ENCODE measurements around the gene LOXL3. TPM values are rescaled to one million over a fixed set of nuclear protein-coding genes. Genes with fewer than 3 reads are reported as not detected.
A peak's percentile ranks its signal among the peaks of the same experiment; 100 is the strongest.

LOXL3 gene
- total RNA-seq, 1 experiment from 2014 or later = 0.88 TPM

DNA sequence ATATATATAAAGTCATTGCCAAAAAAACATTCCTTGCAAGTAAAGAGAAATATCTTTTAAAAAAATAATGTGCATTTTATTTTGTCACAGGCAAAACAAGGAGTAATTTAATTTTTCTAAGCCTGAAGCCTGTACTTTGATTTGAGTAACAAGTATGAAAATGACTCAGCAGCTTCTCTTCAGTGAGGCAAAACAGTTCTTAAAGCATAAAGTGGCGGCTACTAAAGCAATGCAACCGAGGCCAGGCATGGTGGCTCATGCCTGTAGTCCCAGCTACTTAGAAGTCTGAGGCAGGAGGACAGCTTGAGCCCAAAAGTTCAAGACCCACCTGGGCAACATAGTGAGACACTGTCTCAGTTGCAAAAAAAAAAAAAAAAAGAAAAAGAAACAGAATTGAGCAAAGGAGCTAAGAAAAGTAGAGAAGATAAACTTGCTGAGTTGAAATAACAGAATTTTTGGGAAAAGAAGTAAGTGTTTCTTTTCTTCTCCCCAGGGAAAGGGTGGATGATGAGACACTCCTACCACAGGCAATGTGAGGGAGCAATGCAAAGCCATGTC, 30.4 kb upstream of the LOXL3 start:
- Histone ChIP-seq H3K9me3 (ENCODE audit: low read depth, low read length, poor library complexity, severe bottlenecking) (no peaks in the 10 kb centered on the region), H3K36me3 (ENCODE audit: insufficient read depth, low read length, poor library complexity, severe bottlenecking) (no peaks in the 10 kb centered on the region), H3K27ac (ENCODE audit: low read depth, low read length, poor library complexity, severe bottlenecking) (peak overlapping the region; percentile 11), H3K4me1 (ENCODE audit: insufficient read depth, low read length, poor library complexity, severe bottlenecking) (peaks cover 14% of the 10 kb centered on the region), H3K27me3 (replicated peaks; ENCODE audit: insufficient read depth, low read depth, low read length, poor library complexity) (no peaks in the 10 kb centered on the region), H3K4me3 (ENCODE audit: low read depth, low read length, poor library complexity, severe bottlenecking) (no peak overlapping the region)
- ChIA-PET POLR2A (ENCODE audit: low non-redundant PET) (interaction anchor here (0.6 kb wide), 1 partner anchor 104 kb away, joined by 7 read pairs; no protein-coding TSS in a partner anchor), CTCF (interaction anchor here (0.6 kb wide), 1 partner anchor 193 kb away, joined by 3 read pairs; no protein-coding TSS in a partner anchor)
- intact Hi-C loops (cut with micrococcal nuclease; ENCODE audit: unreplicated experiment) = no loop called here
- BruUV-seq (replicated peaks) = no TSS peak
- no peak for DNase-seq (ENCODE audit: low spot score)
- no peak for TF ChIP-seq EZH2 (IDR thresholded peaks at IDR 0.05; ENCODE audit: borderline replicate concordance, low read depth, low read length, poor library complexity, severe bottlenecking)
- TF ChIP-seq, protein P1, sequence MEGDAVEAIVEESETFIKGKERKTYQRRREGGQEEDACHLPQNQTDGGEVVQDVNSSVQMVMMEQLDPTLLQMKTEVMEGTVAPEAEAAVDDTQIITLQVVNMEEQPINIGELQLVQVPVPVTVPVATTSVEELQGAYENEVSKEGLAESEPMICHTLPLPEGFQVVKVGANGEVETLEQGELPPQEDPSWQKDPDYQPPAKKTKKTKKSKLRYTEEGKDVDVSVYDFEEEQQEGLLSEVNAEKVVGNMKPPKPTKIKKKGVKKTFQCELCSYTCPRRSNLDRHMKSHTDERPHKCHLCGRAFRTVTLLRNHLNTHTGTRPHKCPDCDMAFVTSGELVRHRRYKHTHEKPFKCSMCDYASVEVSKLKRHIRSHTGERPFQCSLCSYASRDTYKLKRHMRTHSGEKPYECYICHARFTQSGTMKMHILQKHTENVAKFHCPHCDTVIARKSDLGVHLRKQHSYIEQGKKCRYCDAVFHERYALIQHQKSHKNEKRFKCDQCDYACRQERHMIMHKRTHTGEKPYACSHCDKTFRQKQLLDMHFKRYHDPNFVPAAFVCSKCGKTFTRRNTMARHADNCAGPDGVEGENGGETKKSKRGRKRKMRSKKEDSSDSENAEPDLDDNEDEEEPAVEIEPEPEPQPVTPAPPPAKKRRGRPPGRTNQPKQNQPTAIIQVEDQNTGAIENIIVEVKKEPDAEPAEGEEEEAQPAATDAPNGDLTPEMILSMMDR (conservative IDR thresholded peaks at IDR 0.05; ENCODE audit: low read depth, low read length) = no peak

DNA sequence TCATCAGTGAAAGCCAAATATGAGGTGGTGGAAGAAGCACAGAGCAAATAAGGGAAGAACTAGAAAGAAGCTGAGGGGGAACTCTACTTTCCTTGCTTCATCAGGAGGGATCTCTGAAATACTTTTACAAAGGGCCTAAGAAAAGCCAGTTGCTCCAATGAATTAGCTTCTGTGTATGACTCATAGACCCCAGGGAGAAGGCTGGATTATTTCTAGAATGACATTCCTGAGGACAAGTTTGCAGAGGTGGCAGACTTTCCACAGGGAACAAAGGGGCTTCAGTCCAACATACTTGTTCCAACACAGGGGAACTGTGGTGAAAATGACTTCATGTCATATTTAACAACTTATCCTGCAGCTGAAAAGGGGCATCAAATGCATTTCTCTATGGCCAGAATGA, 29.8 kb upstream of the LOXL3 start:
- Histone ChIP-seq H3K4me1 (ENCODE audit: insufficient read depth, low read length, poor library complexity, severe bottlenecking) (peaks cover 14% of the 10 kb centered on the region), H3K9me3 (ENCODE audit: low read depth, low read length, poor library complexity, severe bottlenecking) (no peaks in the 10 kb centered on the region), H3K27ac (ENCODE audit: low read depth, low read length, poor library complexity, severe bottlenecking) (peak overlapping the region; percentile 11), H3K4me3 (ENCODE audit: low read depth, low read length, poor library complexity, severe bottlenecking) (no peak overlapping the region), H3K27me3 (replicated peaks; ENCODE audit: insufficient read depth, low read depth, low read length, poor library complexity) (no peaks in the 10 kb centered on the region), H3K36me3 (ENCODE audit: insufficient read depth, low read length, poor library complexity, severe bottlenecking) (no peaks in the 10 kb centered on the region)
- TF ChIP-seq, protein P1 (conservative IDR thresholded peaks at IDR 0.05; ENCODE audit: low read depth, low read length) = no peak
- TF ChIP-seq EZH2 (IDR thresholded peaks at IDR 0.05; ENCODE audit: borderline replicate concordance, low read depth, low read length, poor library complexity, severe bottlenecking) = no peak
- BruUV-seq (replicated peaks) = no TSS peak
- ChIA-PET POLR2A (ENCODE audit: low non-redundant PET) (no interaction called here), CTCF (interaction anchor here (0.6 kb wide), 1 partner anchor 803 kb away, joined by 5 read pairs; no protein-coding TSS in a partner anchor)
- DNase-seq (ENCODE audit: low spot score) = peak; percentile 89
- intact Hi-C loops (cut with micrococcal nuclease; ENCODE audit: unreplicated experiment) = no loop called here

DNA sequence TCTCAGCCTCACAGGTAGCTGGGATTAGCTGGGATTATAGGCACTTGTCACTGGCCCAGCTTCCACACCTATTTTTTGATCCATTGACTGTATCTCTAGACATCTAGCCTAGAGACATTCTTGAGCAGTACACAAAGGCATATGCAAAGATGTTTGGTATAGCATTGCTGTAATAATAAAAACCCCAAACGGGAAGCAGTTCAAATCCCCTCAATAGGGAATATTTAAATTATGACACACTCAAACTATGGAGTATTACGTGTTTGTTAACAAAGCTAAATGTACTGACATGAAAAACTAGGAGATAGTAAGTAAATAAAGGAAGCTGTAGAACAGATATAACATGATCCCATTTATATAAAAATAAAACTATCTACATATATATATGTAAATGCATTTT, 28.4 kb upstream of the LOXL3 start:
- intact Hi-C loops (cut with micrococcal nuclease; ENCODE audit: unreplicated experiment) = no loop called here
- Histone ChIP-seq H3K4me3 (ENCODE audit: low read depth, low read length, poor library complexity, severe bottlenecking) (no peak overlapping the region), H3K27me3 (replicated peaks; ENCODE audit: insufficient read depth, low read depth, low read length, poor library complexity) (no peaks in the 10 kb centered on the region), H3K36me3 (ENCODE audit: insufficient read depth, low read length, poor library complexity, severe bottlenecking) (no peaks in the 10 kb centered on the region), H3K9me3 (ENCODE audit: low read depth, low read length, poor library complexity, severe bottlenecking) (no peaks in the 10 kb centered on the region), H3K4me1 (ENCODE audit: insufficient read depth, low read length, poor library complexity, severe bottlenecking) (peaks cover 14% of the 10 kb centered on the region), H3K27ac (ENCODE audit: low read depth, low read length, poor library complexity, severe bottlenecking) (no peak overlapping the region)
- ChIA-PET POLR2A (ENCODE audit: low non-redundant PET) (no interaction called here), CTCF (interaction anchor here (0.6 kb wide), 1 partner anchor 18 kb away, joined by 3 read pairs; no protein-coding TSS in a partner anchor)
- no peak for DNase-seq (ENCODE audit: low spot score)
- TF ChIP-seq EZH2 (IDR thresholded peaks at IDR 0.05; ENCODE audit: borderline replicate concordance, low read depth, low read length, poor library complexity, severe bottlenecking) = no peak
- TF ChIP-seq, protein P1 (conservative IDR thresholded peaks at IDR 0.05; ENCODE audit: low read depth, low read length) = no peak
- BruUV-seq (replicated peaks) = no TSS peak
